Body of pancreas (tissue), 4 donors: ENCODE measurements around the gene PFDN2. TPM values are rescaled to one million over a fixed set of nuclear protein-coding genes. Genes with fewer than 3 reads are reported as not detected.

Experiments
- ATAC-seq: fragments of 150-250 bp; one replicate; pipeline ENCODE4 v1.9.1; 2016
- DNase-seq, 4 donors: peaks; one replicate each; pipeline ENCODE4 v3.0.0-alpha.2; 2019
- H3K27ac ChIP-seq, 4 donors: fragments of 200-600 bp; sonication (generic); 1 replicate in 3 of 4; 2 replicates in 1 of 4; pipeline versions ENCODE4 v1.5.1 to v1.6.1; 2016 to 2019; ENCODE audit warnings: mild to moderate bottlenecking in 1 of 4, mixed read lengths in 1 of 4, moderate library complexity in 1 of 4
- H3K27me3 ChIP-seq, 2 donors: fragments of 200-600 bp; sonication (generic); one replicate each; pipeline ENCODE4 v1.6.0; 2016; ENCODE audit warnings: mild to moderate bottlenecking in 1 of 2
- H3K36me3 ChIP-seq, 2 donors: fragments of 200-600 bp; sonication (generic); replicated peaks in 1 of 2; 2 replicates each; pipeline ENCODE4 v1.5.1; 2016; ENCODE audit warnings: low read depth in 2 of 2; ENCODE audit not compliant: insufficient read depth in 1 of 2
- H3K4me1 ChIP-seq: fragments of 200-600 bp; sonication (generic); one replicate; pipeline ENCODE4 v1.6.0; 2016
- H3K4me3 ChIP-seq, 2 donors: fragments of 200-600 bp; sonication (generic); 1 replicate in 1 of 2; 2 replicates in 1 of 2; pipeline ENCODE4 v1.5.1; 2016 to 2019
- H3K9me3 ChIP-seq, 3 donors: fragments of 200-600 bp; sonication (generic); 1 replicate in 2 of 3; 2 replicates in 1 of 3; pipeline ENCODE4 v1.5.1; 2016
- CTCF ChIP-seq, 7 experiments: fragments of 450-650 bp in 4 of 7; fragments of 200-600 bp in 3 of 7; sonication (generic) in 3 of 7; IDR thresholded peaks; one replicate each; pipeline ENCODE4 v1.5.1; 2016 to 2019; ENCODE audit warnings: antibody characterized with exemption in 7 of 7
- POLR2A ChIP-seq, 3 donors: fragments of 450-650 bp; IDR thresholded peaks; one replicate each; pipeline ENCODE4 v1.6.1; 2016; ENCODE audit warnings: antibody characterized with exemption in 3 of 3, mild to moderate bottlenecking in 2 of 3
- WGBS, 2 donors: methylation state at CpG; one replicate each; pipeline ENCODE4 v1.1.5; 2017; 5-methylcytosine and 5-hydroxymethylcytosine counted together
- intact Hi-C: fragments of 100-400 bp; cut with DNase I; formaldehyde crosslinking; loops from one replicate; pipeline ENCODE4 v1.15.1; 2023
- total RNA-seq, 2 donors: library from RNA; depleted of rRNA; stranded (reverse); fragments of >200 nt; gene quantifications; one replicate each; pipeline ENCODE4 v1.1.0, GENCODE V29; 2016

Gene PFDN2
- total RNA-seq, 2 donors from 2014 or later: 29.6 to 54.7 TPM

- TF ChIP-seq CTCF (IDR thresholded peaks at IDR 0.05): no peak
- peaks cover 31% of the 10 kb centered on the region for H3K4me1 ChIP-seq
- 83 to 90% methylated on average over 5 of the region's 5 CpGs for WGBS, 2 donors
- intact Hi-C loops: no loop called here
- no peaks in the 10 kb centered on the region for H3K36me3 ChIP-seq
- no peak overlapping the region for H3K4me3 ChIP-seq
- H3K27me3 ChIP-seq: no peaks in the 10 kb centered on the region
- no peak for ATAC-seq
- no peak overlapping the region for H3K27ac ChIP-seq
- DNase-seq: no peak
- no peaks in the 10 kb centered on the region for H3K9me3 ChIP-seq
These were observed 37.1 kb downstream of the PFDN2 start for GRCh38 chr1:161080441-161081405.

GRCh38 chr1:161079436-161080110 lies 38.3 kb downstream of the PFDN2 start:
- TF ChIP-seq POLR2A (IDR thresholded peaks at IDR 0.05) (no peak), CTCF (IDR thresholded peaks at IDR 0.05) (no peak)
- Histone ChIP-seq H3K4me3 (no peak overlapping the region), H3K9me3 (no peaks in the 10 kb centered on the region), H3K27ac (no peak overlapping the region), H3K36me3 (no peaks in the 10 kb centered on the region), H3K4me1 (peaks cover 21% of the 10 kb centered on the region), H3K27me3 (no peaks in the 10 kb centered on the region)
- ATAC-seq: no peak
- intact Hi-C loops: no loop called here
- no peak for DNase-seq
- WGBS, 2 donors: 72 to 80% methylated on average over 24 to 39 of the region's 41 CpGs

GRCh38 chr1:161077426-161077825 lies 40.4 kb downstream of the PFDN2 start:
- Histone ChIP-seq H3K36me3 (no peaks in the 10 kb centered on the region), H3K9me3 (no peaks in the 10 kb centered on the region), H3K4me3 (no peak overlapping the region), H3K4me1 (no peaks in the 10 kb centered on the region), H3K27ac (no peak overlapping the region), H3K27me3 (no peaks in the 10 kb centered on the region)
- ATAC-seq (no peak), DNase-seq (no peak)
- TF ChIP-seq CTCF (IDR thresholded peaks at IDR 0.05) (no peak), POLR2A (IDR thresholded peaks at IDR 0.05) (no peak)
- WGBS, 2 donors: 86 to 100% methylated on average over 1 to 9 of the region's 9 CpGs
- intact Hi-C loops: no loop called here

GRCh38 chr1:161076410-161076809 lies 41.4 kb downstream of the PFDN2 start:
- no peak for TF ChIP-seq CTCF (IDR thresholded peaks at IDR 0.05)
- no peak for TF ChIP-seq POLR2A (IDR thresholded peaks at IDR 0.05)
- Histone ChIP-seq H3K36me3 (peaks cover 0 to 2% of the 10 kb centered on the region in 2 donors), H3K9me3 (no peaks in the 10 kb centered on the region), H3K4me1 (no peaks in the 10 kb centered on the region), H3K27me3 (no peaks in the 10 kb centered on the region), H3K4me3 (no peak overlapping the region), H3K27ac (no peak overlapping the region)
- ATAC-seq: no peak
- no peak for DNase-seq
- intact Hi-C loops: no loop called here
